Measurements from ENCODE around the gene EFCAB9.

Gene EFCAB9

DNA sequence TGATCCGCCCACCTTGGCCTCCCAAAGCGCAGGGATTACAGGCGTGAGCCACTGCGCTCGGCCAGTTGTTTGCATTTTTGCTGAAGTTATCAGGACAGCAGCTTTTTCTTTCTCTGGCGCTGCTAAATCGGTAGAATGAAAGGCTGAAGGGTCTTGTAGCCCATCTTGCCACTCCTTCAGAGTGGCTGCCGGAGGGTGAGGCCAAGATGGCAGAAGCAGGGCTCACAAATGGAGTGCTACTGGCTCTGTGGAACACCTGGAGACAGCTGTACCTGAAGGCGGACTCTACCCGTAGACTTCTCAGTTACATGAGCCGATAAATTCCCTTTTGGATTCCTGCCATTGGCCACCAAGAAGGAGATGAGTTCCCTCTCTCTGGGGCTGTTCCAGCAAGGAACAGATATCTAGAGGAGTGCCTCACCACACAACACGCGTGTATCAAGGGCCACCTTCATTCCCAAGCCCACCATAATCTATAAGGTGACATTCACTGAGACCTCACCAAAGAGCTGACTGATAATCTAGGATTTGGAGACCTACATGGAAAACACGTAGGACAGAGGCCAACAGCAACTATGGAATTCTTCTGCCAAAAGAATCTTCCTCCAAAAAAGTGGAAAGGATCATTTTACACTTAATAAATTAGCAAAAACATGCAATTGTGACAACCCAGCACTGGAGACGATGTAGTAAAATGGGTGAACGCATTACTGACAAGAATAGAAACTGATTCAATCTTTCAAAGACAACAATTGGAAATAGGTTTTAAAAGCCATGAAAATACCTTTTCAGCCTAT, 27.7 kb upstream of the EFCAB9 start:
- no peak for DNase-seq (ENCODE audit: low spot score)

DNA sequence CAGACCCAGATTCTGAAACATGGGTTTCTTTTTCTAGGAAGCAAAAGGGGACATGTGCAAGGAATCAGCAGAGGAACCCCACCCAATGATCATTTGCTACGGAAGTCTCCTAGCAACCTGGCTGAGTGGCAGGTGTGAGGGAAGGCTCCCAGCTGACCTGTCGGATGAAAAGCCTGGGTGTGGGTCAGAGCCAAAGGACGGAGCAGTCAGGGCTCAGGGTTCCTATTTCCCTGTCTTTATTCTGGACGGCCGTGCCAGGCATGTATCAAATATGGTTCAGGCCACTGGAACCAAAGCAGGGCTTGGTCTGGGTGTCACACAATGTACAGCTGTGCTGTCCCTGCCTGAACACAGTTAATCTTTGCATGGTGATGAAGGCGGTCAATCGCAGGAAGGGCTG, 26.1 kb upstream of the EFCAB9 start:
- DNase-seq (ENCODE audit: low spot score), result no peak

GRCh38 chr5:172168311-172168710, 25.7 kb upstream of the EFCAB9 start:
- DNase-seq (ENCODE audit: low spot score), result no peak

GRCh38 chr5:172169216-172169615, 24.8 kb upstream of the EFCAB9 start:
- DNase-seq (ENCODE audit: low spot score), result no peak

DNA sequence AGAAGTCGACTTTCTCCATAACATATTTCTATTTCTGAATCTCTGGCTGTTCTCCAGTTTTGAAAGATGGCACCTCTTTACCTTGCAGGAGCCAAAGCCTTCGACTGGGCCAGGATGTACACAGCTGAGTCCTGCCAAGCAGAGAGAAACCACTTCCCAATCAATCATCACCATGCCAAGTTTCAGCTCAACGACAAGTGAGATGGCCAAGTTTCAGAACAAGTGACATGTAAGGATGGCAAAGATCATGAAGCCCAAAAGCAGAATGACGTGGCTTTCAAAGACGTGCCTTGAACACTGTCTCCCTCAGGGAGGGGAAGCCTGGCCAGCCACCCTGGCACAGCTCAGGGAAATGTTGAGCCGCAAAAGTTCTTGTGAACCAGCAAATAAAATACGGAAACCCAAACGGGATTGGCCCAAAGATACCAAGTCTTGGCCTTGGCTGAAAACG, 23.7 kb upstream of the EFCAB9 start:
- DNase-seq (ENCODE audit: low spot score), result no peak

DNA sequence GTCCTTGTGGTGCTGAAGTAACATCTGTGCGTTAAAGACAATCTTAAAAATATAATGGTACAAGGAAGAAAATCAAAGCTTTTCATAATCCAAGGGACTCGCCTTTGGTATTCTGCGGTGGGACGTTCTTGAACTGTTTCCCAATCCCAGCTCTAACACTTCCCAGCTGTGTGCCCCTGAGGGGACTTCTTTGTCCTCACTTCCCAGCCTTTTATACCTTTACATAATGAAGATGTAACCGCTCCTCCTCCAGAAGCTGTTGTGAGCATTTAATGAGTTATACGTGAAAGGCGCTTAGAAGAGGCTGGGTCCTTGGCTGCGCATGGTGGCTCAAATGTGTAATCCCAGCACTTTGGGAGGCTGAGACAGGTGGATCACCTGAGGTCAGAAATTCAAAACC, 22.9 kb upstream of the EFCAB9 start:
- DNase-seq (ENCODE audit: low spot score), result no peak

GRCh38 chr5:172172912-172173563, 20.9 kb upstream of the EFCAB9 start:
- no peak for DNase-seq (ENCODE audit: low spot score)

DNA sequence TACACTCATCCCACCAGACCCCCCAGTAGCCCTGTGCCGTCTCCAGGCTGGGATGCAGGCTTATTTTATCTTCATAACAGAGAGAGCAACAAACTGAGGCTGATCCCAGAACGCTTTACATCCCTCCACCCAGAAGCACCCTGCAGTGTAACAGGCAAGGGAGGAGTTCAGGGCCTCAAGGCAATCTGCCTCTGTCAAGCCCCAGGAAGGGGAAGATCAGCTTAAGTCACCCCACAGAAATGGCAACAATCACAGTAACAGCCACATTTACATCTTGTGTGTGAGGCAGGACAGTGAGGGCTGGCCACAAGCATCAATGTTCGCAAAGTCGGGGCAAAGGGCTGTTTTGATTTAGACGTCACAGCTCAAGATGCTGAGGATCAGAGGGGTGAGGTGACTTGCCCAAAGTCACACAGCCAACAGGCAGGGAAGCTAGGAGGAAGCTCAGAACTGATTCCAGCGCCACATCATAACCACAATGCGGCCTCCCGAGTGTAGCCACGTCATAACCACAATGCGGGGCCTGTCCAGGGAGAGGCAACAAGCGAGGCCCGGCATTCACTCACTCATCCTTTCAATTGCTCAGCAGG, 20.3 kb upstream of the EFCAB9 start:
- no peak for DNase-seq (ENCODE audit: low spot score)

DNA sequence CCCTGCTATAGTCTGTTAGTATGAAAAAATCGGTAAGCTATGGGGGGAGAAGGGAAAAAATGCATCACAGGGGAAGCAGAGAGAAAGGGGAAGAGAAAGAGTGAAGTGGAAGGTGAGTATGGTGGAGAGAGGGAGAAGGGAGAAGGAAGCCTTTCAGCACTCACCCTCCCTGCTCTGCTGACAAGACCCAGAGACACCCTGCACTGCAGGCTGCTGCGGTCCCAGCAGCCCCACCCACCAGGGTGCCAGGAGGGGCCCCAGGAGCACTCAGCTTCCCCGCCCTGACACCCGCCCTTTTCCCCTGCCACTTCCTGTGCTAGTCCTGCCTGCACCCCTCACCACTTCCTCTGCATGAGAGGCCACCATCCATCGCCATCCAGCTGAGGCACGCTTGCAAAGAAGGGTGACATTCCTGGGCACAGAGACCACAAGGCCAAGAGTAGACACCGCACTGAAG, 18.7 kb upstream of the EFCAB9 start:
- DNase-seq (ENCODE audit: low spot score), result no peak

- DNase-seq (ENCODE audit: low spot score), result no peak
These were observed 16.8 kb upstream of the EFCAB9 start for GRCh38 chr5:172177176-172177575.

GRCh38 chr5:172178301-172178987, 15.5 kb upstream of the EFCAB9 start:
- no peak for DNase-seq (ENCODE audit: low spot score)

DNA sequence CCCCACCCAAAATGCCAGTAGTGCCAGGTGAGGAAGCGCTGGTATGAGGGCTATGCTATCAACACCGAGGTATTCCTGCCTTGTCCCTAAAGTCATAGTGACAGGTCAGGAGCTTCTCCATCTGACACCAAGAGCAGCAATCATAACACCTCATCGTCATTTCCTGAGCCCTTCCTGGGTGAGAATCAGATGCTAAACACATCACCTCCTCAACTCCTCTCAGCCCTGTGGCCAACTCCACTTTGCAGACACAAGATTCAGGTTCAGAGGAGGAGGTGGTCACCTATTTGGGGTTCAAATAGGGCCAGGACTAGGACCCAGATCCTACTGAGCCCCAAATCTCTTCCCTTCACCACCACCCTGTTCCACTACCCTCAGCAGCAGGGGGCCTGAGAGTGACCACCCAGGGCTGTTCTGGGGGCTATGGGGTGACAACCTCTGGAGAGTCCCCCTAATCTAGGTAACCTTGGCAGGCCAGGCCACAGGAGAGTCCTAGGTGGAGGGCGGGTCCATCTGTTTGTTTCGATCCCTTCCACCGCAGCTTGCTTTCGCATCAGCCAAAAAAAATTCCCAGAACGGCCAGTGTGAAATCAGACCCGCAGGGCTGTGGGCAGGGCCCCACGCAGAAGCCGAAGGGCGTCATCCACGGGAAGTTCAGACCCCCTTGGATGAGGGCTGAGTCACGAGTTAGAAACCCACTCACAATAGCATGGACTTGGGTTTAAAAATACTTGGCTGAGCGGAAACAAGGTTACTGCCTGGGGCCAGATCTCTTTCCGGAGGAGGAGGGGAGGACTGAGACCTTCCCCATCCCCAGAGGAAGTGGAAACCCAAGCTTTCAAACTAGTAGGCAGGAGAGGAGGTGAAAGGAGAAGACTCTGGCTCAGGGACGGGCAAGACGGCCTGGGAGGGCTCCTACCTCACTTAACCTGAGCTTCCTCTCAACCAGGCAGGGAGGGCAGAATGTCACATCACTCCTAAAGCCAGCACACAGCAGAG, 14.7 kb upstream of the EFCAB9 start:
- no peak for DNase-seq (ENCODE audit: low spot score)

DNA sequence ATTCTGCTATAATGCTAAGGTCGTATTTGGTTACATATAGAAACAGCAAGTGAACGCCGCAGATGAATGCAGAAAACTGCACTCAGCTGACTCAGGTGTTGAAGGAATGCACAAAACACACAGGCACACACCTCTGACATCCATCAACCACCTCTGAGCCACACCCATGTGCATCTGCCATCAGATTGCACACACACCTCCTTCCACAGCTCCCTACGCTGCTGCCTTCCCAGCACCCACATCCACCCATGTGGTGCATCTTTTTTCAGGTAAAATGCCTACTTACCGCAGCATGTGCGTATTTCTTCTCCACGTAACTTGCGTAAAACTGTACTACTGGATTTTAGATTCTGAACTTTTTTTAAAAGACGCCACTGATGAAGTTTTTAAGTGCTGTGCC, 13.0 kb upstream of the EFCAB9 start:
- no peak for DNase-seq (ENCODE audit: low spot score)

GRCh38 chr5:172182291-172182690, 11.7 kb upstream of the EFCAB9 start:
- DNase-seq (ENCODE audit: low spot score), result no peak

GRCh38 chr5:172183881-172184280, 10.1 kb upstream of the EFCAB9 start:
- no peak for DNase-seq (ENCODE audit: low spot score)

DNA sequence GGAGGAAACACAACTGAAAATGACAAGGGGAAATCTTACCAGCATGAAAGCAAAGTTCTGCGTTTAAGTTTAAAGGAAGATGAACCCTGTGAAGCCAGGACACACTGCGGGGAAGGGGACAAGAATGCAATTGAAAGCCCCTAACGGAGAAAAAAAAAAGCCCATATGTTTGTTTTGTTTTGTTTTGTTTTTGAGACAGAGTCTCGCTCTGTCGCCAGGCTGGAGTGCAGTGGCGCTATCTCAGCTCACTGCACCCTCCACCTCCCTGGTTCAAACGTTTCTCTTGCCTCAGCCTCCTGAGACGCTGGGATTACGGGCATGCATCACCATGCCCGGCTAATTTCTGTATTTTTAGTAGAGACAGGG, 8.9 kb upstream of the EFCAB9 start:
- no peak for DNase-seq (ENCODE audit: low spot score)

GRCh38 chr5:172186114-172186695, 7.8 kb upstream of the EFCAB9 start:
- no peak for DNase-seq (ENCODE audit: low spot score)

GRCh38 chr5:172187118-172188032, 6.6 kb upstream of the EFCAB9 start:
- peak; percentile 71 for DNase-seq (ENCODE audit: low spot score)

- DNase-seq (ENCODE audit: low spot score), result peak; percentile 94
These were observed 5.7 kb upstream of the EFCAB9 start, which contains the start of gene STK10 for GRCh38 chr5:172188033-172188892. Gene STK10, minus strand, starts transcription at chr5:172188224. Its CDS starts 182 bp downstream, at chr5:172188042.

Measured in ecto neural progenitor cell (in vitro differentiated cells).